Endothelial cell of umbilical vein (primary cell): ENCODE results near the gene ADCY2. TPM values are rescaled to one million over a fixed set of nuclear protein-coding genes. Genes with fewer than 3 reads are reported as not detected.
A peak's percentile ranks its signal among the peaks of the same experiment; 100 is the strongest.

ENCODE experiments used
- BruUV-seq: library from RNA; stranded (reverse); fragments of 400-500 nt; replicated peaks from 2 replicates; lab custom pipeline; 2021; lab: Mats Ljungman, UMichigan
- CTCF ChIA-PET: fragments of 300-600, 350-600 bp; sonication (Branson Sonifier 250); formaldehyde crosslinking; loops from one replicate; lab custom pipeline; 2021; ENCODE audit warnings: antibody characterized with exemption, inconsistent platforms; lab: Charles Lee
- POLR2A ChIA-PET: fragments of 300-600, 350-600 bp; sonication (Branson Sonifier 250); formaldehyde crosslinking; loops from one replicate; lab custom pipeline; 2021; ENCODE audit warnings: antibody characterized with exemption, inconsistent platforms; lab: Charles Lee
- DNase-seq: peaks from one replicate; pipeline ENCODE4 v3.0.0-alpha.2; 2011; ENCODE audit warnings: low read depth, low spot score
- FAIRE-seq: peaks from 2 replicates; lab custom pipeline; 2011; peaks lifted over from hg19 to GRCh38; lab: Jason Lieb, UNC
- H2AFZ ChIP-seq: 2 replicates; pipeline ENCODE4 v1.6.0; 2012; ENCODE audit warnings: low read depth, low read length, control low read depth, inconsistent platforms
- H3K27ac ChIP-seq: 2 replicates; pipeline ENCODE4 v1.5.1; 2011; ENCODE audit warnings: low read depth, mild to moderate bottlenecking, control low read depth, low read length, moderate library complexity; ENCODE audit not compliant: insufficient read depth
- H3K27me3 ChIP-seq, 2 experiments: 2 replicates each; pipeline versions ENCODE4 v1.6.0 to v1.6.1; 2011; ENCODE audit warnings: low read length in 2 of 2, mixed read lengths in 1 of 2; ENCODE audit not compliant: control insufficient read depth in 2 of 2, insufficient read depth in 2 of 2
- H3K36me3 ChIP-seq, 2 experiments: 2 replicates in 1 of 2; 3 replicates in 1 of 2; pipeline ENCODE4 v1.5.1; 2011; ENCODE audit warnings: low read length in 2 of 2, mild to moderate bottlenecking in 1 of 2, moderate library complexity in 1 of 2; ENCODE audit not compliant: control insufficient read depth in 2 of 2, insufficient read depth in 2 of 2; ENCODE audit errors: extremely low read depth in 1 of 2
- H3K4me1 ChIP-seq: 3 replicates; pipeline ENCODE4 v1.5.1; 2011; ENCODE audit warnings: mild to moderate bottlenecking, low read length; ENCODE audit not compliant: control insufficient read depth, insufficient read depth; ENCODE audit errors: extremely low read depth
- H3K4me2 ChIP-seq: 2 replicates; pipeline ENCODE4 v1.6.1; 2011; ENCODE audit warnings: low read length, control low read depth, mixed read lengths; ENCODE audit not compliant: insufficient read depth
- H3K4me3 ChIP-seq, 3 experiments: fragments of 200-600 bp in 1 of 3; sonication (generic), shearing (Covaris generic) in 1 of 3; replicated peaks in 1 of 3; 2 replicates each; pipeline ENCODE4 v1.5.1; 2011 to 2016; ENCODE audit warnings: control low read depth in 3 of 3, low read length in 3 of 3, mild to moderate bottlenecking in 2 of 3, inconsistent platforms in 1 of 3, low read depth in 1 of 3, moderate library complexity in 1 of 3; ENCODE audit not compliant: insufficient read depth in 1 of 3
- H3K79me2 ChIP-seq: 2 replicates; pipeline ENCODE4 v1.6.0; 2012; ENCODE audit warnings: low read length, inconsistent platforms; ENCODE audit not compliant: control insufficient read depth, insufficient read depth
- H3K9ac ChIP-seq: replicated peaks from 2 replicates; pipeline ENCODE3; 2011; ENCODE audit warnings: low read length, control low read depth; ENCODE audit not compliant: insufficient read depth; ENCODE audit errors: extremely low read depth
- H3K9me1 ChIP-seq: replicated peaks from 3 replicates; pipeline ENCODE4 v1.6.0; 2011; ENCODE audit warnings: mild to moderate bottlenecking, low read length; ENCODE audit not compliant: control insufficient read depth, insufficient read depth; ENCODE audit errors: extremely low read depth
- H3K9me3 ChIP-seq: replicated peaks from 2 replicates; pipeline ENCODE4 v1.5.1; 2012; ENCODE audit warnings: low read length, inconsistent platforms; ENCODE audit not compliant: control insufficient read depth, insufficient read depth
- H4K20me1 ChIP-seq: replicated peaks from 2 replicates; pipeline ENCODE3; 2011; ENCODE audit warnings: mild to moderate bottlenecking, low read length; ENCODE audit not compliant: control insufficient read depth, insufficient read depth; ENCODE audit errors: extremely low read depth
- CTCF ChIP-seq, 2 donors: IDR thresholded peaks; 1 replicate in 1 of 2; 2 replicates in 1 of 2; pipeline ENCODE4 v1.5.1; 2011; ENCODE audit warnings: low read length in 2 of 2, mild to moderate bottlenecking in 2 of 2, moderate library complexity in 2 of 2, control low read depth in 1 of 2, inconsistent platforms in 1 of 2, low read depth in 1 of 2; ENCODE audit not compliant: insufficient read depth in 1 of 2; ENCODE audit errors: extremely low read depth in 1 of 2
- GATA2 ChIP-seq: IDR thresholded peaks from 2 replicates; pipeline ENCODE4 v1.7.0; 2011; ENCODE audit warnings: low read depth, mild to moderate bottlenecking, moderate library complexity, mixed read lengths, low read length; ENCODE audit not compliant: insufficient read length, insufficient read depth
- JUN ChIP-seq: IDR thresholded peaks from 2 replicates; pipeline ENCODE4 v1.6.1; 2011; ENCODE audit warnings: borderline replicate concordance, low read depth; ENCODE audit not compliant: insufficient read length, insufficient read depth
- MAX ChIP-seq: IDR thresholded peaks from 2 replicates; pipeline ENCODE4 v1.6.1; 2011; ENCODE audit not compliant: insufficient read depth, insufficient read length
- MYC ChIP-seq: IDR thresholded peaks from one replicate; pipeline ENCODE4 v1.6.1; 2011; ENCODE audit warnings: mild to moderate bottlenecking, low read depth, low read length
- POLR2A ChIP-seq: IDR thresholded peaks from 2 replicates; pipeline ENCODE4 v1.6.1; 2012; ENCODE audit warnings: low read depth, mild to moderate bottlenecking, control low read depth, low read length
- POLR2AphosphoS5 ChIP-seq: IDR thresholded peaks from 2 replicates; pipeline ENCODE4 v1.6.1; 2012; ENCODE audit warnings: low read depth, mild to moderate bottlenecking, control low read depth, low read length, moderate library complexity; ENCODE audit not compliant: insufficient read depth
- dilution Hi-C: fragments of 300-500 bp; cut with MboI; formaldehyde crosslinking; loops from one replicate; pipeline ENCODE4 v1.15.0; 2019; ENCODE audit warnings: low sequenced_read_pairs; ENCODE audit not compliant: extremely low pct_ligation_motif_present
- intact Hi-C: fragments of 100-400 bp; cut with micrococcal nuclease; formaldehyde crosslinking; loops from one replicate; pipeline ENCODE4 v1.10.0; 2022
- polyA plus RNA-seq, 4 experiments: library from polyadenylated mRNA; depleted of rRNA in 3 of 4; stranded (reverse) in 3 of 4; unstranded in 1 of 4; fragments of >200 nt; gene quantifications; 2 replicates each; pipeline versions ENCODE4 v1.2.1 to v1.2.3, GENCODE V29; 2011 to 2012; ENCODE audit warnings: missing spikeins in 1 of 4
- total RNA-seq: library from RNA; stranded (reverse); gene quantifications from 2 replicates; pipeline ENCODE4 v1.2.3, GENCODE V29; 2021

Gene ADCY2
- total and polyA plus RNA-seq, 2 donors (not counting 3 experiments of a cell fraction or from before 2014, with no cell fraction given) = under 0.01 TPM; not detected in 1

- Histone ChIP-seq H3K79me2 (no peaks in the 10 kb centered on the region), H3K9ac (no peak overlapping the region), H3K9me1 (no peaks in the 10 kb centered on the region), H4K20me1 (no peaks in the 10 kb centered on the region), H3K27me3 (no peaks in the 10 kb centered on the region), H2AFZ (no peak overlapping the region), H3K4me1 (no peaks in the 10 kb centered on the region), H3K9me3 (no peaks in the 10 kb centered on the region), H3K27ac (no peak overlapping the region), H3K4me3 (no peak overlapping the region), H3K36me3 (no peaks in the 10 kb centered on the region), H3K4me2 (no peak overlapping the region)
- FAIRE-seq = peak; percentile 72
- peak; percentile 52 for DNase-seq
- dilution Hi-C loops = no loop called here
- intact Hi-C loops = loop anchor here (1.0 kb wide), 3 partner anchors 667 to 981 kb away; no protein-coding TSS in a partner anchor
- ChIA-PET CTCF (interaction anchor here (0.7 to 6.0 kb wide), 11 partner anchors 9 to 979 kb away, joined by 3 to 89 read pairs (median 4); no protein-coding TSS in a partner anchor), POLR2A (no interaction called here)
- TF ChIP-seq POLR2A (no peak), MAX (no peak), CTCF (IDR thresholded peaks at IDR 0.05; ENCODE audit: extremely low read depth in 1 of 2, insufficient read depth in 1 of 2, low read depth in 1 of 2, low read length in 2 of 2) (peak; percentile 71 to 78)
- no TSS peak for BruUV-seq
Observed at GRCh38 chr5:7745882-7746610, 350.1 kb downstream of the ADCY2 start.

GRCh38 chr5:7747728-7748127, 351.8 kb downstream of the ADCY2 start:
- Histone ChIP-seq H3K4me1 (no peaks in the 10 kb centered on the region), H3K9me3 (no peaks in the 10 kb centered on the region), H3K9ac (no peak overlapping the region), H3K4me2 (no peak overlapping the region), H3K27ac (no peak overlapping the region), H3K79me2 (no peaks in the 10 kb centered on the region), H2AFZ (no peak overlapping the region), H3K9me1 (no peaks in the 10 kb centered on the region), H4K20me1 (no peaks in the 10 kb centered on the region), H3K4me3 (no peak overlapping the region), H3K27me3 (no peaks in the 10 kb centered on the region), H3K36me3 (no peaks in the 10 kb centered on the region)
- TF ChIP-seq JUN = no peak
- no peak for TF ChIP-seq GATA2
- no peak for TF ChIP-seq POLR2AphosphoS5
- no peak for TF ChIP-seq MAX
- no peak for TF ChIP-seq POLR2A
- no peak for TF ChIP-seq CTCF (IDR thresholded peaks at IDR 0.05; ENCODE audit: extremely low read depth in 1 of 2, insufficient read depth in 1 of 2, low read depth in 1 of 2, low read length in 2 of 2)
- no peak for TF ChIP-seq MYC
- ChIA-PET CTCF (interaction anchor here (6.0 kb wide), 1 partner anchor 981 kb away, joined by 89 read pairs; no protein-coding TSS in a partner anchor), POLR2A (no interaction called here)
- intact Hi-C loops (no loop called here), dilution Hi-C loops (no loop called here)
- DNase-seq (no peak), FAIRE-seq (no peak)
- BruUV-seq = no TSS peak
